H9 (cell line): ENCODE data around the gene TMEM154. TPM values are rescaled to one million over a fixed set of nuclear protein-coding genes. Genes with fewer than 3 reads are reported as not detected.

Experiments
- DNase-seq: peaks from one replicate; pipeline ENCODE4 v3.0.0-alpha.2; 2017
- H2AFZ ChIP-seq: one replicate; pipeline ENCODE4 v1.6.1; 2013; ENCODE audit warnings: mild to moderate bottlenecking, low read length, control low read depth, moderate library complexity
- H2AK5ac ChIP-seq: 2 replicates; pipeline ENCODE4 v1.6.1; 2013; ENCODE audit warnings: low read length, control low read depth, mixed read lengths; ENCODE audit not compliant: insufficient read length
- H2BK120ac ChIP-seq: one replicate; pipeline ENCODE4 v1.6.1; 2013; ENCODE audit warnings: low read depth, mild to moderate bottlenecking, low read length, control low read depth, inconsistent platforms; ENCODE audit not compliant: poor library complexity, severe bottlenecking
- H2BK12ac ChIP-seq: 2 replicates; pipeline ENCODE4 v1.6.1; 2013; ENCODE audit warnings: low read length, control low read depth, mixed read lengths, low read depth; ENCODE audit not compliant: insufficient read length
- H2BK15ac ChIP-seq: 2 replicates; pipeline ENCODE4 v1.6.1; 2013; ENCODE audit warnings: low read depth, low read length, control low read depth
- H2BK20ac ChIP-seq: one replicate; pipeline ENCODE4 v1.6.1; 2013; ENCODE audit warnings: low read depth, mild to moderate bottlenecking, low read length, control low read depth, inconsistent platforms; ENCODE audit not compliant: poor library complexity, severe bottlenecking
- H2BK5ac ChIP-seq: 2 replicates; pipeline ENCODE4 v1.6.1; 2013; ENCODE audit warnings: low read length, control low read depth, mixed read lengths; ENCODE audit not compliant: insufficient read length
- H3K14ac ChIP-seq: 2 replicates; pipeline ENCODE4 v1.6.1; 2013; ENCODE audit warnings: low read length, control low read depth; ENCODE audit not compliant: insufficient read depth
- H3K18ac ChIP-seq: 2 replicates; pipeline ENCODE4 v1.6.1; 2013; ENCODE audit warnings: low read depth, mild to moderate bottlenecking, mixed read lengths, low read length, control low read depth; ENCODE audit not compliant: insufficient read length
- H3K23ac ChIP-seq: 2 replicates; pipeline ENCODE4 v1.6.1; 2013; ENCODE audit warnings: low read length, control low read depth, mixed read lengths, low read depth; ENCODE audit not compliant: insufficient read length
- H3K23me2 ChIP-seq: 2 replicates; pipeline ENCODE4 v1.6.1; 2013; ENCODE audit warnings: low read depth, mild to moderate bottlenecking, mixed read lengths, low read length, control low read depth; ENCODE audit not compliant: insufficient read length, poor library complexity, severe bottlenecking
- H3K27ac ChIP-seq: 2 replicates; pipeline ENCODE4 v1.5.1; 2013; ENCODE audit warnings: low read length, control low read depth, mixed read lengths, low read depth; ENCODE audit not compliant: insufficient read length
- H3K27me3 ChIP-seq: 2 replicates; pipeline ENCODE4 v1.6.1; 2013; ENCODE audit warnings: low read length, control low read depth, inconsistent platforms; ENCODE audit not compliant: insufficient read depth
- H3K4ac ChIP-seq: 2 replicates; pipeline ENCODE4 v1.6.1; 2013; ENCODE audit warnings: low read depth, mild to moderate bottlenecking, control low read depth, inconsistent platforms, low read length, moderate library complexity
- H3K4me1 ChIP-seq: 2 replicates; pipeline ENCODE4 v1.6.1; 2013; ENCODE audit warnings: low read length, control low read depth, inconsistent platforms; ENCODE audit not compliant: insufficient read depth
- H3K4me2 ChIP-seq: 2 replicates; pipeline ENCODE4 v1.6.1; 2013; ENCODE audit warnings: low read length, control low read depth, mixed read lengths; ENCODE audit not compliant: insufficient read length, insufficient read depth
- H3K56ac ChIP-seq: 2 replicates; pipeline ENCODE4 v1.6.1; 2013; ENCODE audit warnings: low read depth, mild to moderate bottlenecking, mixed read lengths, low read length, control low read depth; ENCODE audit not compliant: insufficient read length
- H3K79me1 ChIP-seq: 2 replicates; pipeline ENCODE4 v1.6.1; 2013; ENCODE audit warnings: low read depth, mild to moderate bottlenecking, moderate library complexity, low read length, control low read depth, inconsistent platforms; ENCODE audit not compliant: insufficient read depth, poor library complexity, severe bottlenecking
- H3K79me2 ChIP-seq: 2 replicates; pipeline ENCODE4 v1.6.1; 2013; ENCODE audit warnings: low read length, control low read depth, inconsistent platforms; ENCODE audit not compliant: insufficient read depth
- H3K9ac ChIP-seq: 2 replicates; pipeline ENCODE4 v1.6.1; 2013; ENCODE audit warnings: low read length, control low read depth, mixed read lengths; ENCODE audit not compliant: insufficient read length; ENCODE audit errors: extremely low read depth
- H3K9me3 ChIP-seq: one replicate; pipeline ENCODE4 v1.6.1; 2013; ENCODE audit warnings: low read depth, low read length, inconsistent platforms; ENCODE audit not compliant: control insufficient read depth
- H3T11ph ChIP-seq: one replicate; pipeline ENCODE4 v1.6.1; 2013; ENCODE audit warnings: mild to moderate bottlenecking, low read length, control low read depth, inconsistent platforms
- H4K20me1 ChIP-seq: one replicate; pipeline ENCODE4 v1.6.1; 2013; ENCODE audit not compliant: control insufficient read depth, insufficient read length, insufficient read depth
- H4K5ac ChIP-seq: 2 replicates; pipeline ENCODE4 v1.6.1; 2013; ENCODE audit warnings: low read depth, mild to moderate bottlenecking, mixed read lengths, low read length, control low read depth; ENCODE audit not compliant: insufficient read length
- H4K8ac ChIP-seq: replicated peaks from 2 replicates; pipeline ENCODE4 v1.6.1; 2013; ENCODE audit warnings: low read length, control low read depth, mixed read lengths, low read depth; ENCODE audit not compliant: insufficient read length
- H4K91ac ChIP-seq: 2 replicates; pipeline ENCODE4 v1.6.1; 2013; ENCODE audit warnings: low read depth, mild to moderate bottlenecking, moderate library complexity, mixed read lengths, low read length, control low read depth; ENCODE audit not compliant: insufficient read length
- H3K27ac Mint-ChIP-seq, 3 experiments: 2 replicates in 2 of 3; 3 replicates in 1 of 3; pipeline ENCODE4 v1.8.0; 2020 to 2021; ENCODE audit warnings: mixed read lengths in 3 of 3, mild to moderate bottlenecking in 1 of 3, moderate library complexity in 1 of 3
- H3K27me3 Mint-ChIP-seq: 2 replicates; pipeline ENCODE4 v1.8.0; 2021; ENCODE audit warnings: low read depth, mild to moderate bottlenecking, moderate library complexity, mixed read lengths
- H3K36me3 Mint-ChIP-seq, 3 experiments: 2 replicates in 2 of 3; 3 replicates in 1 of 3; pipeline ENCODE4 v1.8.0; 2020 to 2021; ENCODE audit warnings: low read depth in 3 of 3, mixed read lengths in 3 of 3; ENCODE audit not compliant: insufficient read depth in 1 of 3
- H3K4me1 Mint-ChIP-seq, 2 experiments: 2 replicates each; pipeline ENCODE4 v1.8.0; 2020; ENCODE audit warnings: mixed read lengths in 2 of 2
- H3K4me3 Mint-ChIP-seq, 2 experiments: 2 replicates in 1 of 2; 3 replicates in 1 of 2; pipeline ENCODE4 v1.8.0; 2020 to 2021; ENCODE audit warnings: mild to moderate bottlenecking in 2 of 2, mixed read lengths in 2 of 2, moderate library complexity in 1 of 2
- H3K9me3 Mint-ChIP-seq, 2 experiments: 2 replicates in 1 of 2; 3 replicates in 1 of 2; pipeline ENCODE4 v1.8.0; 2020; ENCODE audit warnings: mild to moderate bottlenecking in 2 of 2, mixed read lengths in 2 of 2, moderate library complexity in 1 of 2
- CTCF ChIP-seq: fragments of 200-600 bp; sonication (generic); conservative IDR thresholded peaks from 3 replicates; pipeline ENCODE4 v1.8.0; 2021; ENCODE audit warnings: antibody characterized with exemption, mild to moderate bottlenecking
- WGBS: extraction: QIAGEN DNeasy Blood & Tissue Kit; methylation state at CpG from one replicate; pipeline ENCODE4 v1.1.7; 2013; ENCODE audit warnings: missing lambda C conversion rate, low lambda C conversion rate, mixed read lengths; ENCODE audit not compliant: insufficient read length; ENCODE audit errors: extremely low coverage; 5-methylcytosine and 5-hydroxymethylcytosine counted together
- total RNA-seq: library from RNA; stranded (reverse); gene quantifications from 2 replicates; pipeline ENCODE4 v1.2.1, GENCODE V29; 2021

The TMEM154 gene
- total RNA-seq, 1 experiment from 2014 or later = 1.7 TPM

- Mint-ChIP-seq H3K9me3 (peaks cover 3 to 6% of the 10 kb centered on the region in 2 experiments; a peak in 2 of 5 replicates), H3K36me3 (peaks cover 0 to 3% (median 0%) of the 10 kb centered on the region in 3 experiments; a peak in 1 of 7 replicates), H3K4me1 (peaks cover 11 to 14% of the 10 kb centered on the region in 2 experiments), H3K4me3 (no peak overlapping the region), H3K27ac (no peak overlapping the region), H3K27me3 (peaks cover 5% of the 10 kb centered on the region)
- no CpG with 5 or more reads among the region's 3 CpGs for WGBS
- Histone ChIP-seq H4K5ac (no peak overlapping the region), H3K79me1 (no peaks in the 10 kb centered on the region), H3K27ac (no peak overlapping the region), H4K91ac (no peak overlapping the region), H3K9ac (no peak overlapping the region), H3K79me2 (no peaks in the 10 kb centered on the region), H2BK120ac (no peak overlapping the region), H3K27me3 (no peaks in the 10 kb centered on the region), H2AFZ (no peak overlapping the region), H3K4me2 (no peak overlapping the region), H4K20me1 (no peaks in the 10 kb centered on the region), H3K4ac (no peak overlapping the region), H2BK12ac (no peak overlapping the region), H2BK15ac (no peak overlapping the region), H3K23ac (no peak overlapping the region), H3K56ac (no peak overlapping the region), H3K23me2 (peaks cover 5% of the 10 kb centered on the region), H3K4me1 (no peaks in the 10 kb centered on the region), H3K18ac (no peak overlapping the region), H3K14ac (no peak overlapping the region), H3T11ph (no peak overlapping the region), H2BK5ac (no peak overlapping the region), H2AK5ac (no peak overlapping the region), H3K9me3 (no peaks in the 10 kb centered on the region), H4K8ac (no peak overlapping the region), H2BK20ac (no peak overlapping the region)
- DNase-seq = no peak
- no peak for TF ChIP-seq CTCF
Observed at GRCh38 chr4:152587127-152587526, 92.7 kb downstream of the TMEM154 start.
